ENCODE results near the gene LRRC31. TPM values are rescaled to one million over a fixed set of nuclear protein-coding genes. Genes with fewer than 3 reads are reported as not detected.

The LRRC31 gene
- total RNA-seq, 4 donors from 2014 or later: not detected

GRCh38 chr3:169841171-169841570 lies 28.6 kb downstream of the LRRC31 start:
- TF ChIP-seq CTCF (IDR thresholded peaks at IDR 0.05): no peak
- TF ChIP-seq POLR2A (IDR thresholded peaks at IDR 0.05): no peak
- peak; percentile 27 to 46 for DNase-seq
- 39 to 43% methylated on average over 4 of the region's 4 CpGs for WGBS, 2 donors

GRCh38 chr3:169838511-169839030 lies 31.2 kb downstream of the LRRC31 start:
- no peaks in the 10 kb centered on the region for H3K9me3 ChIP-seq
- no peak overlapping the region for H3K4me3 ChIP-seq (replicated peaks in 1 of 3)
- no peaks in the 10 kb centered on the region for H3K4me1 ChIP-seq
- DNase-seq: no peak
- H3K27ac ChIP-seq: no peak overlapping the region
- H3K36me3 ChIP-seq: no peaks in the 10 kb centered on the region
- WGBS, 2 donors: 94 to 97% methylated on average over 1 of the region's 1 CpG
- H3K27me3 ChIP-seq: no peaks in the 10 kb centered on the region
- TF ChIP-seq POLR2A (IDR thresholded peaks at IDR 0.05) (no peak), CTCF (IDR thresholded peaks at IDR 0.05) (no peak)
- intact Hi-C loops (cut with DNase I): no loop called here

More at GRCh38 chr3:169841171-169841570, 28.6 kb downstream of the LRRC31 start:
- Histone ChIP-seq H3K9me3 (no peaks in the 10 kb centered on the region), H3K36me3 (no peaks in the 10 kb centered on the region), H3K27me3 (no peaks in the 10 kb centered on the region), H3K4me1 (no peaks in the 10 kb centered on the region), H3K27ac (no peak overlapping the region), H3K4me3 (replicated peaks in 1 of 3) (no peak overlapping the region)
- intact Hi-C loops (cut with DNase I): no loop called here

- no peaks in the 10 kb centered on the region for H3K27me3 ChIP-seq
- TF ChIP-seq CTCF (IDR thresholded peaks at IDR 0.05) (no peak), POLR2A (IDR thresholded peaks at IDR 0.05) (no peak)
- H3K4me1 ChIP-seq: no peaks in the 10 kb centered on the region
- 84 to 88% methylated on average over 3 of the region's 3 CpGs for WGBS, 2 donors
- intact Hi-C loops (cut with DNase I): no loop called here
- no peak overlapping the region for H3K4me3 ChIP-seq (replicated peaks in 1 of 3)
- DNase-seq: no peak
- no peaks in the 10 kb centered on the region for H3K9me3 ChIP-seq
- no peaks in the 10 kb centered on the region for H3K36me3 ChIP-seq
- no peak overlapping the region for H3K27ac ChIP-seq
Observed at GRCh38 chr3:169836942-169837275, 32.8 kb downstream of the LRRC31 start.

- Histone ChIP-seq H3K27ac (no peak overlapping the region), H3K4me1 (no peaks in the 10 kb centered on the region), H3K27me3 (no peaks in the 10 kb centered on the region), H3K36me3 (no peaks in the 10 kb centered on the region), H3K9me3 (no peaks in the 10 kb centered on the region), H3K4me3 (replicated peaks in 1 of 3) (no peak overlapping the region)
- 87 to 91% methylated on average over 5 of the region's 5 CpGs for WGBS, 2 donors
- DNase-seq: no peak
- intact Hi-C loops (cut with DNase I): no loop called here
- TF ChIP-seq CTCF (IDR thresholded peaks at IDR 0.05) (no peak), POLR2A (IDR thresholded peaks at IDR 0.05) (no peak)
Observed at GRCh38 chr3:169836078-169836941, 33.4 kb downstream of the LRRC31 start.

GRCh38 chr3:169835533-169835932 lies 34.2 kb downstream of the LRRC31 start:
- DNase-seq: no peak
- no peaks in the 10 kb centered on the region for H3K4me1 ChIP-seq
- WGBS, 2 donors: 64 to 78% methylated on average over 1 of the region's 1 CpG
- no peak overlapping the region for H3K27ac ChIP-seq
- TF ChIP-seq POLR2A (IDR thresholded peaks at IDR 0.05): no peak
- no peak for TF ChIP-seq CTCF (IDR thresholded peaks at IDR 0.05)
- H3K36me3 ChIP-seq: no peaks in the 10 kb centered on the region
- intact Hi-C loops (cut with DNase I): no loop called here
- H3K4me3 ChIP-seq (replicated peaks in 1 of 3): no peak overlapping the region
- no peaks in the 10 kb centered on the region for H3K9me3 ChIP-seq
- H3K27me3 ChIP-seq: no peaks in the 10 kb centered on the region

Measured in thyroid gland (tissue), 4 donors.